ENCODE measurements around the gene LGMN. TPM values are rescaled to one million over a fixed set of nuclear protein-coding genes. Genes with fewer than 3 reads are reported as not detected.

LGMN gene
- total and polyA plus RNA-seq, 9 donors = 27.3 to 231 (median 49.1) TPM

- H3K4me3 ChIP-seq = no peak overlapping the region
- intact Hi-C loops (cut with DNase I) = no loop called here
- no peak for DNase-seq
These were observed 46.6 kb downstream of the LGMN start for GRCh38 chr14:92701826-92702225.

GRCh38 chr14:92698393-92698792 is 50.0 kb downstream of the LGMN start:
- no peak for DNase-seq
- H3K36me3 ChIP-seq = no peaks in the 10 kb centered on the region
- no peak overlapping the region for H3K4me3 ChIP-seq
- no peaks in the 10 kb centered on the region for H3K9me3 ChIP-seq
- intact Hi-C loops (cut with DNase I) = loop anchor here in 1 of 4 donors (2.0 kb wide), 1 partner anchor 30 kb away; no protein-coding TSS in a partner anchor
- TF ChIP-seq CTCF (IDR thresholded peaks at IDR 0.05) (no peak), POLR2A (IDR thresholded peaks at IDR 0.05) (no peak), EP300 (IDR thresholded peaks at IDR 0.05) (no peak)
- H3K27me3 ChIP-seq = no peaks in the 10 kb centered on the region
- no peak overlapping the region for H3K27ac ChIP-seq
- no peaks in the 10 kb centered on the region for H3K4me1 ChIP-seq (ENCODE audit: insufficient read depth)

More at GRCh38 chr14:92701826-92702225, 46.6 kb downstream of the LGMN start:
- Histone ChIP-seq H3K27ac (no peak overlapping the region), H3K9me3 (no peaks in the 10 kb centered on the region), H3K4me1 (ENCODE audit: insufficient read depth) (no peaks in the 10 kb centered on the region), H3K27me3 (no peaks in the 10 kb centered on the region), H3K36me3 (no peaks in the 10 kb centered on the region)
- TF ChIP-seq CTCF (IDR thresholded peaks at IDR 0.05) (no peak), EP300 (IDR thresholded peaks at IDR 0.05) (no peak), POLR2A (IDR thresholded peaks at IDR 0.05) (no peak)
- WGBS, 3 donors = 85 to 88% (median 85%) methylated on average over 10 of the region's 10 CpGs

GRCh38 chr14:92696366-92696765 is 52.1 kb downstream of the LGMN start:
- 81 to 86% (median 85%) methylated on average over 4 of the region's 4 CpGs for WGBS, 3 donors
- H3K36me3 ChIP-seq = no peaks in the 10 kb centered on the region
- no peak for DNase-seq
- no peak for TF ChIP-seq CTCF (IDR thresholded peaks at IDR 0.05)
- no peak for TF ChIP-seq POLR2A (IDR thresholded peaks at IDR 0.05)
- no peak for TF ChIP-seq EP300 (IDR thresholded peaks at IDR 0.05)
- intact Hi-C loops (cut with DNase I) = no loop called here
- no peaks in the 10 kb centered on the region for H3K9me3 ChIP-seq
- H3K4me1 ChIP-seq (ENCODE audit: insufficient read depth) = peaks cover 9% of the 10 kb centered on the region
- H3K4me3 ChIP-seq = no peak overlapping the region
- no peak overlapping the region for H3K27ac ChIP-seq
- no peaks in the 10 kb centered on the region for H3K27me3 ChIP-seq

GRCh38 chr14:92695562-92695961 is 52.9 kb downstream of the LGMN start:
- H3K36me3 ChIP-seq = no peaks in the 10 kb centered on the region
- intact Hi-C loops (cut with DNase I) = no loop called here
- WGBS, 3 donors = 93 to 100% (median 96%) methylated on average over 1 of the region's 1 CpG

More at GRCh38 chr14:92695562-92695961, 52.9 kb downstream of the LGMN start:
- Histone ChIP-seq H3K4me3 (no peak overlapping the region), H3K27me3 (no peaks in the 10 kb centered on the region), H3K27ac (no peak overlapping the region), H3K9me3 (no peaks in the 10 kb centered on the region), H3K4me1 (ENCODE audit: insufficient read depth) (peaks cover 9% of the 10 kb centered on the region)
- no peak for TF ChIP-seq CTCF (IDR thresholded peaks at IDR 0.05)
- no peak for TF ChIP-seq EP300 (IDR thresholded peaks at IDR 0.05)
- TF ChIP-seq POLR2A (IDR thresholded peaks at IDR 0.05) = no peak
- no peak for DNase-seq
